ENCODE measurements around the gene KLF11.
"Not testable (repeated sequence)": the region's sequence is repeated elsewhere in the genome, so short reads cannot be mapped to it uniquely, and the experiment has no call there.

KLF11 gene

DNA sequence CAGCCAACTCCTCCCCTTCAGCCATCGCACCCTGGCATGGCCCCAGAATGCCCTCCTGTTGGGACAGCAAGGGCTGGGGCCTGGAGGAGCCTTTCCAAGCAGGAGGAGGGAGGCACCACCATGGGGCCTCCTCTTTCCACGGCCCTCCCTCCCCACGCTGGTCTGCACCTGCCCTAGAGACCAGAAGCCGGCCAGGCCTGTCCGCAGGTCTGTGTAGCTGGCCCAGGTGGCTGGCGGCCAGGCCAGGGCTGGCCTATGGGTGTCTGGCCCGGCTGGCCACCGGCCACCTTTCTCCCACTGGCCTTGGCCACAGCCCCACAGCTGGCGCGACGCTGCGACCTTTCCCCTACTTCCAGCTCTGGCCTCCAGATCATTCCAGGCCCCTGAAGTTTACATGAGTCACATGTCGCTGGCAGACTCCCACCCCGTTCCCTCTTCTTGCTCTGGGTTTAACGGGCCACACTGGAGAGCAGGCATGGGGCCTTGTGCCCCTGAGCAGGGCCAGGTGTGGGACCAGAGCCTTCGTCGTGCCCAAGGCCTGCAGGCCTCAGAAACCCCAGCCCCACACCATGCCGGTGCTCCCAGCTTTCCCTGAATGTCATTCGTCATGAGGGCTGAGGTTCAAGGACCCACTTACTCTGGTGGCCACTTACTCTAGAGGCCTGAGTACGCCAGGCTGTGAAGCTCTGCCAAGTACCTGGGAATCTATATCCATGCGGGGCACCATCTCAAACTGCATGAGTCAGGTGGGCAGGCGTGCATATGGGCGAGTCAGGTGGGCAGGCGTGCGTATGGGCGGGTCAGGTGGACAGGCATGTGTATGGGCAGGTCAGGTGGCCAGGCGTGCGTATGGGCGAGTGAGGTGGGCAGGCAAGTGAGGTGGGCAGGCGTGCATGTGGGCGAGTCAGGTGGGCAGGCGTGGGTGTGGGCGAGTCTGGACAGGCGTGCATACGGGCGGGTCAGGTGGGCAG is 33.3 kb upstream of the KLF11 start:
- no peak for DNase-seq (ENCODE audit: low read depth in 2 of 2)

DNA sequence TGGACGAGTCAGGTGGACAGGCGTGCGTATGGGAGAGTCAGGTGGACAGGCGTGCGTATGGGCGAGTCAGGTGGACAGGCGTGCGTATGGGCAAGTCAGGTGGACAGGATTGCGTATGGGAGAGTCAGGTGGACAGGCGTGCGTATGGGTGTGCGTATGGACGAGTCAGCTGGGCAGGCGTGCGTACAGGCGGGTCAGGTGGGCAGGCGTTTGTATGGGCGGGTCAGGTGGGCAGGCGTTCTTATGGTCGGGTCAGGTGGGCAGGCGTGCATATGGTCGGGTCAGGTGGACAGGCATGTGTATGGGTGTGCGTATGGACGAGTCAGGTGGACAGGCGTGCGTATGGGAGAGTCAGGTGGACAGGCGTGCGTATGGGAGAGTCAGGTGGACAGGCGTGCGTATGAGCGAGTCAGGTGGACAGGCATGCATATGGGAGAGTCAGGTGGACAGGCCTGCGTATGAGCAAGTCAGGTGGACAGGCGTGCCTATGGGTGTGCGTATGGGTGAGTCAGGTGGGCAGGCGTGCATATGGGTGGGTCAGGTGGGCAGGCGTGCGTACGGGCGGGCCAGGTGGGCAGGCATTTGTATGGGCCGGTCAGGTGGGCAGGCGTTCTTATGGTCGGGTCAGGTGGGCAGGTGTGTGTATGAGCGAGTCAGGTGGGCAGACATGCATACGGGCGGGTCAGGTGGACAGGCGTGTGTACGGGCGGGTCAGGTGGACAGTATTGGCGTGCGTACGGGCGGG is 32.3 kb upstream of the KLF11 start:
- DNase-seq (ENCODE audit: low read depth in 2 of 2) = not testable (repeated sequence)

DNA sequence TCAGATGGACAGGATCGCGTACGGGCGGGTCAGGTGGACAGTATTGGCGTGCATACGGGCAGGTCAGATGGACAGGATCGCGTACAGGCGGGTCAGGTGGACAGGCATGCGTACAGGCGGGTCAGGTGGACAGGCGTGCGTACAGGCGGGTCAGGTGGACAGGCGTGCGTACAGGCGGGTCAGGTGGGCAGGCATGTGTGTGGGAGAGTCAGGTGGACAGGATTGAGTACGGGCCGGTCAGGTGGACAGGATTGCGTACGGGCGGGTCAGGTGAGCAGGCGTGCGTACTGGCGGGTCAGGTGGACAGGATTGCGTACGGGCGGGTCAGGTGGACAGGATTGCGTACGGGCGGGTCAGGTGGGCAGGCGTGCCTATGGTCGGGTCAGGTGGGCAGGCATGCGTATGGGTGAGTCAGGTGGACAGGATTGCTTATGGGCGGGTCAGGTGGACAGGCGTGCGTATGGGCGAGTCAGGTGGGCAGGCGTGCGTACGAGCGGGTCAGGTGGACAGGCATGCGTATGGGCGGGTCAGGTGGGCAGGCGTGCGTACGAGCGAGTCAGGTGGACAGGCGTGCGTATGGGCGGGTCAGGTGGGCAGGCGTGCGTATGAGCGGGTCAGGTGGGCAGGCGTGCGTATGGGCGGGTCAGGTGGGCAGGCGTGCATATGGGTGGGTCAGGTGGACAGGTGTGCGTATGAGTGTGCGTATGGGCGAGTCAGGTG is 31.6 kb upstream of the KLF11 start:
- not testable (repeated sequence) for DNase-seq (ENCODE audit: low read depth in 2 of 2)

DNA sequence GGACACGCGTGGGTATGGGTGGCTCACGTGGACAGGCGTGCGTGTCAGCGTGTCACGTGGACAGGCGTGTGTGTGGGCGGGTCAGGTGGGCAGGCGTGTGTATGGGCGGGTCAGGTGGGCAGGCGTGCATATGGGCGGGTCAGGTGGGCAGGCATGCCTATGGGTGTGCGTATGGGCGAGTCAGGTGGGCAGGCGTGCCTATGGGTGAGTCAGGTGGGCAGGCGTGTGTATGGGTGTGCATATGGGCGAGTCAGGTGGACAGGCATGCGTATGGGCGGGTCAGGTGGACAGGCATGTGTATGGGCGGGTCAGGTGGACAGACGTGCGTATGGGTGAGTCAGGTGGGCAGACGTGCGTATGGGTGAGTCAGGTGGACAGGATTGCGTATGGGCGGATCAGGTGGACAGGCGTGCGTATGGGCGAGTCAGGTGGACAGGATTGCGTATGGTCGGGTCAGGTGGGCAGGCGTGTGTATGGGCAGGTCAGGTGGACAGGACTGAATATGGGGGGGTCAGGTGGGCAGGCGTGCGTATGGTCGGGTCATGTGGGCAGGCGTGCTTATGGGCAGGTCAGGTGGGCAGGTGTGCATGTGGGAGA is 30.9 kb upstream of the KLF11 start:
- DNase-seq (ENCODE audit: low read depth in 2 of 2) = not testable (repeated sequence)

DNA sequence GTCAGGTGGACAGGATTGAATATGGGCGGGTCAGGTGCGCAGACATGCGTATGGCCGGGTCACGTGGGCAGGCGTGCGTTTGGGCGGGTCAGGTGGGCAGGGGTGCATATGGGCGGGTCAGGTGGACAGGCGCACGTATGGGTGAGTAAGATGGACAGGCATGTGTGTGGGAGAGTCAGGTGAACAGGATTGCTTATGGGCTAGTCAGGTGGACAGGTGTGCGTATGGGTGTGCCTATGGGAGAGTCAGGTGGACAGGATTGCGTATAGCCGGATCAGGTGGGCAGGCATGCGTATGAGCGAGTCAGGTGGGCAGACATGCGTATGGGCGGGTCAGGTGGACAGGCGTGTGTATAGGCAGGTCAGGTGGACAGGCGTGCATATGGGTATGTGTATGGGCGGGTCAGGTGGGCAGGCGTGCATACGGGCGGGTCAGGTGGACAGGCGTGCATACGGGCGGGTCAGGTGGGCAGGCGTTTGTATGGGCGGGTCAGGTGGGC is 30.3 kb upstream of the KLF11 start:
- no peak for DNase-seq (ENCODE audit: low read depth in 2 of 2)

DNA sequence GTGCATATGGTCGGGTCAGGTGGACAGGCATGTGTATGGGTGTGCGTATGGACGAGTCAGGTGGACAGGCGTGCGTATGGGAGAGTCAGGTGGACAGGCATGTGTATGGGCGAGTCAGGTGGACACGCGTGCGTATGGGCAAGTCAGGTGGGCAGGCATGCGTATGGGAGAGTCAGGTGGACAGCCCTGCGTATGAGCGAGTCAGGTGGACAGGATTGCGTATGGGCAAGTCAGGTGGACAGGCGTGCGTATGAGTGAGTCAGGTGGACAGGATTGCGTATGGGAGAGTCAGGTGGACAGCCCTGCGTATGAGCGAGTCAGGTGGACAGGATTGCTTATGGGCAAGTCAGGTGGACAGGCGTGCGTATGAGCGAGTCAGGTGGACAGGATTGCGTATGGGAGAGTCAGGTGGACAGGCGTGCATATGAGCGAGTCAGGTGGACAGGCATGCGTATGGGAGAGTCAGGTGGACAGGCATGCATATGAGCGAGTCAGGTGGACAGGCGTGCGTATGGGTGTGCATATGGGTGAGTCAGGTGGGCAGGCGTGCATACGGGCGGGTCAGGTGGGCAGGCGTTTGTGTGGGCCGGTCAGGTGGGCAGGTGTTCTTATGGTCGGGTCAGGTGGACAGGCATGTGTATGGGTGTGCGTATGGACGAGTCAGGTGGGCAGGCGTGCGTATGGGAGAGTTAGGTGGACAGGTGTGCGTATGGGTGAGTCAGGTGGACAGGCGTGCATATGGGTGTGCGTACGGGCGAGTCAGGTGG is 29.5 kb upstream of the KLF11 start:
- not testable (repeated sequence) for DNase-seq (ENCODE audit: low read depth in 2 of 2)

DNA sequence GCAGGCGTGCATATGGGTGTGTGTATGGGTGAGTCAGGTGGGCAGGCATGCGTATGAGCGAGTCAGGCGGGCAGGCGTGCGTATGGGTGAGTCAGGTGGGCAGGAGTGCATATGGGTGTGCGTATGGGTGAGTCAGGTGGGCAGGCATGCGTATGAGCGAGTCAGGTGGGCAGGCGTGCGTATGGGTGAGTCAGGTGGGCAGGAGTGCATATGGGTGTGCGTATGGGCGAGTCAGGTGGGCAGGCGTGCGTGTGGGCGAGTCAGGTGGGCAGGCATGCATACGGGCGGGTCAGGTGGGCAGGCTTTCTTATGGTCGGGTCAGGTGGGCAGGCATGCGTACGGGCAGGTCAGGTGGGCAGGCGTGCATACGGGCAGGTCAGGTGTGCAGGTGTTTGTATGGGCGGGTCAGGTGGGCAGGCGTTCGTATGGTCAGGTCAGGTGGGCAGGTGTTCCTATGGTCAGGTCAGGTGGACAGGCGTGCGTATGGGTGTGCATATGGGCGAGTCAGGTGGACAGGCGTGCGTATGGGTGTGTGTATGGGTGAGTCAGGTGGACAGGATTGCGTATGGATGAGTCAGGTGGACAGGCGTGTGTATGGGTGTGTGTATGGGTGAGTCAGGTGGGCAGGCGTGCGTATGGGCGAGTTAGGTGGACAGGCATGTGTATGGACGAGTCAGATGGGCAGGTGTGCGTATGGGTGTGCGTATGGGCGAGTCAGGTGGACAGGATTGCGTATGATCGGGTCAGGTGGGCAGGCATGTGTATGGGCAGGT is 28.7 kb upstream of the KLF11 start:
- no peak for DNase-seq (ENCODE audit: low read depth in 2 of 2)

DNA sequence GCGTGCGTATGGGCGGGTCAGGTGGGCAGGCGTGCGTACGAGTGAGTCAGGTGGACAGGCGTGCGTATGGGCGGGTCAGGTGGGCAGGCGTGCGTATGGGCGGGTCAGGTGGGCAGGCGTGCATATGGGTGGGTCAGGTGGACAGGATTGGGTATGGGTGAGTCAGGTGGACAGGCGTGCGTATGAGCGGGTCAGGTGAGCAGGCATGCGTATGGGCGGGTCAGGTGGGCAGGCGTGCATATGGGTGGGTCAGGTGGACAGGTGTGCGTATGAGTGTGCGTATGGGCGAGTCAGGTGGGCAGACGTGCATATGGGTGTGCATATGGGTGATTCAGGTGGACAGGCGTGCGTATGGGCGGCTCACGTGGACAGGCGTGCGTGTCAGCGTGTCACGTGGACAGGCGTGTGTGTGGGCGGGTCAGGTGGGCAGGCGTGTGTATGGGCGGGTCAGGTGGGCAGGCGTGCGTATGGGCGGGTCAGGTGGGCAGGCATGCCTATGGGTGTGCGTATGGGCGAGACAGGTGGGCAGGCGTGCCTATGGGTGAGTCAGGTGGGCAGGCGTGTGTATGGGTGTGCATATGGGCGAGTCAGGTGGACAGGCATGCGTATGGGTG is 27.9 kb upstream of the KLF11 start:
- not testable (repeated sequence) for DNase-seq (ENCODE audit: low read depth in 2 of 2)

DNA sequence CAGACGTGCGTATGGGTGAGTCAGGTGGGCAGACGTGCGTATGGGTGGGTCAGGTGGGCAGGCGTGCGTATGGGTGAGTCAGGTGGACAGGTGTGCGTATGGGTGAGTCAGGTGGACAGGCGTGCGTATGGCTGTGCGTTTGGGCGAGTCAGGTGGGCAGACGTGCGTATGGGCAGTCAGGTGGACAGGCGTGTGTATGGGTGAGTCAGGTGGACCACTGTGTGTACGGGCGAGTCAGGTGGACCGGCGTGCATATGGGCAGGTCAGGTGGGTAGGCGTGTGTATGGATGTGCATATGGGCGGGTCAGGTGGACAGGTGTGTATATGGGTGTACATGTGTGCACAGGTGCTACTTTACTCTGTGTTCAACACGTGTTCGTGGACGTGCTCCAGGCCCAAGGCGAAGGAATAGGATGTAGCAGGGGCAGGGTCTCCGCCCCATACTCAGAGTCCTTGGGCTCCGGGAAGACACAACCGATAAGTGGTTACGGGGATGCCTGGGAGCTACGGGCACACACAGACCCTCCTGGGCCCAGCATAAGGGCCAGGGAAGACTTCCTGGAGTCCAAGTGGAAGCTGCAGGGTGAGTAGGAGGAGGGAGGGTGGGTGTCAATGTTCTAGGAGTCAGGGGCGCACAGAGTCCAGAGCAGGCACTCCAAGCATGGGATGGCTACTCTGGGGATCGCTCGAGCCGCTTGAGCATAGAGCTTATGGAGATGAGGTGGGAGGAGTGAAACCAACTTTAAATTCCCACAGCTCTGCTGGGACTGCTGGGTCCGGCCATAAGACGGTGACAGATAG is 27.1 kb upstream of the KLF11 start:
- no peak for DNase-seq (ENCODE audit: low read depth in 2 of 2)

DNA sequence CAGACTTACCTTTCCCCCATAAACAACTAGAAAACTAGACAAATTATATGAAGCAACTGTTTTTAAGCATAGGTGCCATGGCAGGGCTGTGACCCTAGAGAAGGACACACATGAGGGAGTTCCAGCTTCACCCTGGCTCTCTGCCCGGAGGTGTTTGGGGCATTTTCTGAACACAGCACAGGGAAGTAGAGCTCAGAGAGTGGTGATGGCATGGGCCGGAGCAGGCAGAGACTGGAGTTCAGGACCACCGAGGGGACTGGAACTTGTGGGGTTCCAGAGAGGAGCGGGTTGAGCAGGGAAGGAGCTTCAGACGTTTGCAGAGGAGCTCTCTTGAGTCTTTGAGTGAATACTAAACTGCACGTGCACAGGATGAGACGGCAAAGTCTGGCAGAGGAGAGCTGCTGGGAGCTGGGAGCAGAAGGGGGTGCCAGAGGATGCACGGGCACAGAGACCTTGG is 26.5 kb upstream of the KLF11 start:
- DNase-seq (ENCODE audit: low read depth in 2 of 2) = no peak

DNA sequence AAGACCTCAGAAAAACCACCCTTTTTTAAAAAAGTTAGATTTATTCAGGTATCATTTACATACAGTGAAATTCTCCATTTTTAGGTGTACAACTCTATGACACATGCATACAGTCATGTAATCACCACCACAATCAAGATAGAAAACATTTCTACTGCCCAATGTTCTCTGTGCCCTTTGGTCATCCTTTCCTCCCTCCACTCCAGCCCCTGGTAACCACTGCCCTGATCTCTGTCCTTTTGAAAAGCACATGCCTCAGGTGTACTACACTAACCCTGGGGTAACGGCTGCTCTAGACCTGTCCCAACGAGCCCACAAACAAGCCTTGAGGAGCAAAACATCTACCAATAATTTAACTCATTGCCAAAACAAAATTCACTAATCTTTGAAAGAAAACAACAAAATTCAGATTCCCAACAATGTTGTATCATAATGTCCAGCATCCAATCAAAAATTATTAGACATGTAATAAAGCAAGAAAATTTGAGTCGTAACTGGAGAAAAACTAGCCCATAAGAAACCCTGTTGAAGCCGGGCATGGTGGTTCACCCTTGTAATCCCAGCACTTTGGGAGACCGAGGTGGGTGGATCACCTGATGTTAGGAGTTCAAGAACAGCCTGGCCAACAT is 25.9 kb upstream of the KLF11 start:
- no peak for DNase-seq (ENCODE audit: low read depth in 2 of 2)

DNA sequence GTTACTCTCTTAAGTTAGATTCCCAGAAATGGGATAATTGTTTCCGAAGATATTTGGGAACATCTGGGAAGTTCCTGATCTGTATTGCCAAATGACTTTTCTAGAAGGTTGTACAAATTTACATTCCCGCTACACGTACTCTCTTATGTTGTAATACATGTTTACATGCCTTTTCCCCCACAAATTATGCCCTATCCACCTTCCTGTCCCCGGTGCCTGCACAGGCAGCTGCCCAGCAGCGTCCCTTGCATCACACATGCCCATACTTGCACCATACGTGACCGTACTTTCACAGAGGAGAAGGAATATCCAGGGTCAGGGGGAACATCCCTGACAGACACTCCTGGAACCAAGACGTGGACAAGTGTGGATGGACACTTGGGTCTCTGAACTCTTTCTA is 24.2 kb upstream of the KLF11 start:
- DNase-seq (ENCODE audit: low read depth in 2 of 2) = no peak

DNA sequence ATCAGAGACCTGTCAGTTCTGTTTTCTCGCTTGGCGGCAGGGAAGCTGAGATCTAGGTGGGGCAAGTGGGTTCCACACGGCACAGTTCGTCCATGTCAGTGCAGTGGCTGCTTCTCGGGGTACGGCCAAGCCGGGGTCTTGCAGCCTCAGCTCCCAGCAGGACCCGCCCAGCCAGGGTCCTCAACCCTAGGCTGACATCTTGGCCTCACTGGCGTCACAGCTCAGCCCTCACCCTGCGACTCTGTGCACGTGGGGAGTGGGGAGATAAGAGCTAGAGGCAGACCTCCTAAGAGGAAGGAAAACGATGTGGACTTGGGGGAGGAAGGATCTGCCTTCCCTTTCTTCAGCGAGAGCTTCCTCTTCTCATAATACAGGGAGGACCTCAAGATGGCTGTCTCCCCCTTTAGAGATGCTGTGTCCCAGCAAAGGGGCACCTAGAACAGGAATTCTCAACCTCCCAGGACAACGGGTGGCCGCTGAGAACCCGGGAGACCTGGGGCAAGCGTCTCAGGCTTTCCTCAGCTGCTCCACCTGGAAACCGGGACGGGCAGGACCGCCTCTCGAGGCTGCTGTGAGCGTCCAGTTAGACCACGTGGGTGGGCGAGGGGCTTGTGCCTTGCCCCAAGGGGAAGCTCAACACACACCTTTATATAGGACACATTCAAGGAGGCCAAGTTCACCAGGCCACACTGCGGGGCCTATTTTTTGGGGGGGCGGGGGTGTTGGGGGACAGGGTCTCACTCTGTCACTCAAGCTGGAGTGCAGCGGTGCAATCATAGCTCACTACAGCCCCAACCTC is 23.5 kb upstream of the KLF11 start:
- DNase-seq (ENCODE audit: low read depth in 2 of 2) = no peak

DNA sequence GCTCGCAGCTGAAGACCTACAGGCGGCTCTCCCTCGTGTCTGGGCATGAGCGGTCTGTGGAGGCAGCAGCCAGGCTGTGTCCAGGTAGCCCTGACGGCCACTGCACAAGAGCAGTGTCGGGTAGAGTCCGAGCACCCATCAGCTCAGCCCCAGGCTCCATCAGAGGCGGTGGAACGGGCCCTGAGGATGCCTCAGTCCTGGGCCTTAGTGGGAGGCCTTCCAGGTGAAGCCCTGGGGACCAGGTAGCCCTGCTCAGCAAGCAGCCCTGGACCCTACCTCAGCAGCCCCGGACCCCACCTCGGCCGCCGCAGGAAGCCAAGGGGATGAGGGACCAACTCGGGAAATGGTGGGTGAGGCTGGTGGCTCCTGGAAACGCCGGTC is 21.3 kb upstream of the KLF11 start:
- no peak for DNase-seq (ENCODE audit: low read depth in 2 of 2)

DNA sequence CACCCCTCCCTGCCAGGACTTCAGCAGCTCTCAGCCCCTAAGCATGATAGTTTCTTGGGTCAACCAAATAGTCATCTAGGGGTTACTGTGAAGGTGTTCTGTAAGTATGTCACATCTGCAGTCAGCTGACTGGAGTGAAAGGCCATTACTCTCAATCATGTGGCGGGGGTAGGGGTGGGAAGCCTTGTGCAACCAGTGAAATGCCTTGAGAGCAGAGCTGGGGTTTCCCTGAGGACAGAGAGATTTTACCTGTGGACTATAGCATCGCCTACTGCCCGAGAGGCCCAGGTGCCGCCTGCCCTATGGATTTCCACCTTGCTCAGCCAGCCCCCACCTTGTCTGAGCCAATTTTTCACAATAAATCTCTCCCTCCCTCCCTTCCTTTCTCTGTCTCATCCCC is 20.9 kb upstream of the KLF11 start:
- no peak for DNase-seq (ENCODE audit: low read depth in 2 of 2)

DNA sequence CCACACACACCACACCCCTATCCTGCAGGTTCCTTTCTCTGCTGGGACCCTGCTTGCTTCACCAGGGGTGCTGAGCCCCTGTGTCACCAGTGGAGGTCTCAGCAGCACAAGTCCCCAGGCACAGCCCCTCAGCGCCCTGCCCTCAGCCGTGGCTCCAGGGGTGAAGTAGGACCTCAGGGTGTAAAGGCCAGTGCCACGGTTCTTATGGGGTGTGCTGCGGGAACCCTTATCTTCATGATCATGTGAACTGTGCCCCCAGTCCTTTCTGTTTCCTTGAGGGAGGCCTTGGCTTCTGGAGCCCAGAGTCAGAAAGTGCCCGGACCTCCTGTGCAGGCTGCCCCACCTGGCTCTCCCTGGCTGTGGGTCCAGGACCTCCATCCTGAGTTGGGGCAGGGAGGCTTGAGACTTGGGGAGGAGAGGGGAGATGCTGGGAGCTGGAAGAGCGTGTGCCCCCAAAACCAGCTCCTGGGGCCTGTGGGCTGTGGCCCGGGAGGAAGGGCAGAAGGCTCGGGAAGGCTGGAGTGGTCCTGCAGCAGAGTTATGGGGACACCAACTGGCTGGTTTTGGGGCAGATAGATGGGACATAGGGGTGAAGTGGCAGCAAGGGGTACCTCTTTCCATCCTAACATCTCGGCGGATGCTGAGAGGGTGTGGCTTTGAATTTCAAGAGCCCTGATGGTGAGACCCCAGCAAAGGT is 20.2 kb upstream of the KLF11 start:
- DNase-seq (ENCODE audit: low read depth in 2 of 2) = no peak
